H7 (cell line): Measurements from ENCODE around the gene ST6GALNAC4. TPM values are rescaled to one million over a fixed set of nuclear protein-coding genes. Genes with fewer than 3 reads are reported as not detected.

ENCODE experiments used
- DNase-seq: peaks from one replicate; pipeline ENCODE4 v3.0.0; 2012
- H3K27me3 ChIP-seq: 2 replicates; pipeline ENCODE4 v1.6.0; 2011; ENCODE audit warnings: mild to moderate bottlenecking, low read length; ENCODE audit not compliant: control insufficient read depth, insufficient read depth
- H3K36me3 ChIP-seq: replicated peaks from 2 replicates; pipeline ENCODE4 v1.5.1; 2011; ENCODE audit warnings: low read length; ENCODE audit not compliant: control insufficient read depth, insufficient read depth
- H3K4me3 ChIP-seq: 2 replicates; pipeline ENCODE4 v1.5.1; 2011; ENCODE audit warnings: low read depth, mild to moderate bottlenecking, control low read depth, low read length, moderate library complexity; ENCODE audit not compliant: insufficient read depth
- total RNA-seq: library from RNA; depleted of rRNA; stranded (reverse); fragments of >200 nt; shearing (Covaris generic); gene quantifications from 2 replicates; pipeline ENCODE4 v1.2.3, GENCODE V29; 2014

ST6GALNAC4 gene
- total RNA-seq, 1 experiment from 2014 or later, result 24.6 TPM

GRCh38 chr9:127903557-127904475, 13.0 kb downstream of the ST6GALNAC4 start:
- Histone ChIP-seq H3K4me3 (no peak overlapping the region), H3K27me3 (peaks cover 2% of the 10 kb centered on the region), H3K36me3 (no peaks in the 10 kb centered on the region)
- DNase-seq, result peak; percentile 81

DNA sequence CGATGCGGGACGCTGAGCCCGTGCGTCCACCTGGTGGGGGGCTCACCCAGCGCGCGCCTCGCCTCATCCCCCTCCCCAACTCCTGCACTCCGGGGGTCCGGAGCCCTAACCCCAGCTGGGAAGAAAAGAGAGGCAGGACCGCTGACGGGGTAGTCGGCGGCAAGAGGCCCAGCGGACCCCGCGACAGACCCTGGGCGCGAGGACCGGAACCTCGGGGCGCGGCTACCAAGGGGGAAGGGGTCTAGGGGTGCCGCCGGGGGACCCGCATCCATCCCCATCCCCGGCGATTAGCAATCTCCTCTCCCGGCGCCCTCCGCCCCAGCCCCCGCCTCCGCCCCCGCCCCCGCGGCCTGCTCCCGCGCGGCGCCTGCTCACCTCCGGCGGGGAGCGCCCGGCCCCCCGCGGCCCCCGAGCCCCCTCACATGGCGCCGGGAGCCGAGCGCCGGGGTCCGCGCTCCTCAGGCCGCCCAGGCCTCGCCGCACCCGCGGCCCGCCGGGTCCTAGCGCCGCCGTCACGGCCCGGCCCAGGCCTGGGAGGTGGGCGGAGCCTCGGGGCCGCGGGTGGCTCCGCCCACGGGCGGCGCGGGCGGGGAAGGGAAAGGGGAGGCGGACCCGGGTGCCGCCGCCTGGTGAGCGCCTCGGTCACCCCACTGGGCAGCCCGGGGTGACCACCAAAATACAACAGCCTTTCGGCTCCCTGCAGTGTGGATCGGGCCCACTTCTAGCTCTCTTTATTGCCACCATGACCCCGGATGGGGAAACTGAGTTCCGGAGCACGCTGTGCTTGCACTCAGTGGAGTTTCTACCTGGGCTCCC, 17.5 kb downstream of the ST6GALNAC4 start, which contains the start of gene ST6GALNAC6:
Gene ST6GALNAC6 (minus strand): TSS at position 476 of the 816 bp plus-strand sequence. CDS start 1,622 bp downstream, outside the sequence.
- Histone ChIP-seq H3K36me3 (peaks cover 12% of the 10 kb centered on the region), H3K27me3 (peaks cover 2% of the 10 kb centered on the region), H3K4me3 (peak within 1 kb of the TSS; percentile 77)
- DNase-seq, result peak; percentile 97

GRCh38 chr9:127898433-127899127, 18.3 kb downstream of the ST6GALNAC4 start:
- Histone ChIP-seq H3K4me3 (peak overlapping the region; percentile 77), H3K27me3 (peaks cover 2% of the 10 kb centered on the region), H3K36me3 (peaks cover 17% of the 10 kb centered on the region)
- peak; percentile 83 for DNase-seq

DNA sequence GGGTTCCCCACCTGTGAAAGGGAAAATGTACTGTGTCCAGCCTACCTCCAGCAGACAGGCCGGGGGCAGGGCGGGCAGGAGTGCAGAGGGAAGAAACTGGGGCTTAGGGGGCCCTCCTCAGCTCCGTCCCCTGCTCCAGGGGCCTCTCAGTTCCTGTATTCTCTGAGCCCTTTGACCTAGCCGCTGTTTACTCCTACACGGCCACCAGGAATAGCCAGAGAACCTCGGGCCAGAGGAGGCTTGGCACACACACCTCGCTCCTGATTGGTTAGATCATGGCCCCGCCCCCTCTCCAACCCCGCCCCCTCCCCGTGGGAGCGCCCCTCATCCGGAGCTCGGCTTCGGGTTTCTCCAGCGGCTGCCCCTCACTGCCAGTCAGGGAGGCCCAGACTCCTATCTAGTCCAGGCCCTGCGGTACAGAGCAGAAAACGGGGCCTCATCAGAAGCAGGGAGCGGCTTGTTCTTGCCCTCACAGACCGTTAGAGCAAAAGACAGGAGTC, 19.6 kb downstream of the ST6GALNAC4 start:
- peaks cover 25% of the 10 kb centered on the region for H3K36me3 ChIP-seq
- peak; percentile 99 for DNase-seq
- H3K4me3 ChIP-seq, result no peak overlapping the region; the same call in 1 of the 2 replicates
- H3K27me3 ChIP-seq, result peaks cover 2% of the 10 kb centered on the region

DNA sequence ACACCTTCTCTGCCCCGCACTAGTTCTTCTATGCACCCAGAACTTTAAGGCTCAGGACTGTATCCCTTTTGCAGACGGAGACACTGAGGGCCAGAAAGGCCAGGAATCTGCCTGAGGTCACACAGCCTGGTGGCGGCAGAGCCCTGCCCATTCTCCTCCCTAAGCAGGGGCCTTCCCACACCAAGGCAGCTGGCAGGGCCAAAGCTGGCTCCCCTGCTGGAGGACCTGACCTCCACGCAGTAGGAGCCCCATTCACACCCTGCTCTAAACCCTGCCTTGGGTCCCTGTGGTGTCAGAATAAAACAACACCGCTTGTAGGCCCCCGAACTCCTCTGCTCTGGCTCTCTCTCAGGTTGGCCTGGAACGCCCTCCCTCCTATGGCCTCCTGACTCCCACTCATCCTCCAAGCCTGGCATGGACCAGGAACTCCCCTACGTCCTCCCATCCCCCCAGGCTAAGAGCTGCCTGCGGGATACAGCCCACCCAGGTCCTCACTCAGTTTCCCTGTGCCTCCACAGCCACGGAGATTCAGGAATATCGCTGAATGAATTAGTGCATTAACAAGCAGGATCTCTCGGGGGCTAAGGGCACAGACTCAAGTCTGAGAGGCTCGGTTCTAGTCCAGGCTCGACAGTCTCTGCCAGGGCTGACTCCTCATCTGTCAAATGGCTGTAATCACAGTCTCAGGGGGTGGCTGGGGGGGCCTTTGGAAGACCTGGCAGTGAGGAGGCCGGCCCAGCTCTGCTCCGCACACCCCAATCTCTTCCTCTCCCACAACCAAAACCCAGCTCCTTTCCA, 20.2 kb downstream of the ST6GALNAC4 start:
- Histone ChIP-seq H3K36me3 (peaks cover 25% of the 10 kb centered on the region), H3K4me3 (no peak overlapping the region; the same call in 1 of the 2 replicates)
- DNase-seq, result no peak

GRCh38 chr9:127895811-127896210, 21.0 kb downstream of the ST6GALNAC4 start:
- Histone ChIP-seq H3K27me3 (peaks cover 2% of the 10 kb centered on the region), H3K4me3 (no peak overlapping the region), H3K36me3 (peaks cover 25% of the 10 kb centered on the region)
- DNase-seq, result no peak

More for the DNA sequence above, 20.2 kb downstream of the ST6GALNAC4 start:
- H3K27me3 ChIP-seq, result peaks cover 2% of the 10 kb centered on the region

DNA sequence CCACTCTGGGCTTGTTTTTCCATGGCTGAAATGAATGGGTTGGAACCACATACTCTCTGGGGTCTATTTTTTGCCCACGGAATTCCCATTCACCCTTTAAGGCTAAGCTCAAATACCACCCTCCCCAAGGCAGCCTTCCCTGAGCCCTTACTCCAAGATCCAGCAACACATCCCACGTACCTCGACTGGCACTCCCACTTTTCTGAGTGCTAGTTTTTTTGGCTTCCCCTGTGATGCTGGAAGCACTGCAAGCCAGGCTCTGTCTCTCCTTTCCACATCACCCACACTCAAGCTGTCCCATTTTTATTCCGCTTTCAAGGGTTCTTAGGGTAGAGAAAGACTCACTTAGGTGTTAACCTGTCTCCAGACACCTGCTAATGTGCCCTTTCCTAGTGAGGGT, 23.4 kb downstream of the ST6GALNAC4 start:
- H3K4me3 ChIP-seq, result no peak overlapping the region
- no peak for DNase-seq
- no peaks in the 10 kb centered on the region for H3K27me3 ChIP-seq
- peaks cover 32% of the 10 kb centered on the region for H3K36me3 ChIP-seq

GRCh38 chr9:127892831-127893230, 24.0 kb downstream of the ST6GALNAC4 start:
- H3K36me3 ChIP-seq, result peaks cover 33% of the 10 kb centered on the region
- no peak for DNase-seq

GRCh38 chr9:127890053-127890452, 26.8 kb downstream of the ST6GALNAC4 start:
- H3K27me3 ChIP-seq, result no peaks in the 10 kb centered on the region
- DNase-seq, result no peak
- peaks cover 36% of the 10 kb centered on the region for H3K36me3 ChIP-seq
- no peak overlapping the region for H3K4me3 ChIP-seq

More at GRCh38 chr9:127892831-127893230, 24.0 kb downstream of the ST6GALNAC4 start:
- Histone ChIP-seq H3K4me3 (no peak overlapping the region), H3K27me3 (no peaks in the 10 kb centered on the region)

- Histone ChIP-seq H3K27me3 (no peaks in the 10 kb centered on the region), H3K36me3 (peaks cover 17% of the 10 kb centered on the region), H3K4me3 (no peak overlapping the region)
- no peak for DNase-seq
Observed at GRCh38 chr9:127887792-127888191, 29.0 kb downstream of the ST6GALNAC4 start.

DNA sequence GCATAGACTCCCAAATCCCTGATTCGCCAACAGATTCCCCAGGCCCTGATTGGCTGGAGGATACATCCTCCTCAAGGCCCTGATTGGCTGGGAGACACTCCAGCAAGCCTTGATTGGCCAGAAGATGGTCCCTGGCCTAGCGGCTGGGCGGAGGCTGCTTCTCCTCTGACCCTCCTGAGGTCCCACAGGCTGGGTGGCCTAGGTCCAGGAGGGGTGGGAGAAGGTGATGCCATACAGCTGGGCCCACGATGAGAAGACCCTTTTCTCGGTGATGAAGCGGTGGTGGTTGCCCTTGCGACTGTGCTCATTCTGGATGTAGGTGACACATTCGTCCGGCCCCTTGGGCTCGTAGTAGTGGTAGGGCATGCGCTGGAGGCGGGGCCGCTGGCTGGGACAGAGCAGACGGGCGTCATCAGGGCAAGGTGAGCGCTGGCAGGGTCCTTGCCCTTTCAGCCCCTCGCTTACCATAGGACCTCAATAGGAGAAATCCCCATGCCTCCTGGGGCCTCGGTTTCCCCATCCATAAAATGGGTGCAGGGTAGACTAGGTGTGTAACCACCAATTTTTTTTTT, 30.4 kb downstream of the ST6GALNAC4 start:
- DNase-seq, result peak; percentile 82
- Histone ChIP-seq H3K4me3 (no peak overlapping the region), H3K27me3 (no peaks in the 10 kb centered on the region), H3K36me3 (peaks cover 17% of the 10 kb centered on the region)

GRCh38 chr9:127885508-127886281, 31.1 kb downstream of the ST6GALNAC4 start:
- Histone ChIP-seq H3K4me3 (no peak overlapping the region), H3K36me3 (peaks cover 17% of the 10 kb centered on the region), H3K27me3 (no peaks in the 10 kb centered on the region)
- DNase-seq, result peak; percentile 46
